HepG2 (cell line): ENCODE results near the gene ITM2B. TPM values are rescaled to one million over a fixed set of nuclear protein-coding genes. Genes with fewer than 3 reads are reported as not detected.

ENCODE experiments used
- AGO2 ChIP-seq: fragments of 200-400 bp; formaldehyde crosslinking; optimal IDR thresholded peaks from 2 replicates; pipeline ENCODE3; 2017; ENCODE audit warnings: mild to moderate bottlenecking, low read depth, low read length, moderate library complexity
- ARHGAP35 ChIP-seq: sonication (generic); formaldehyde crosslinking; IDR thresholded peaks from 2 replicates; pipeline ENCODE4 v1.9.0; 2022; ENCODE audit warnings: mild to moderate bottlenecking, inconsistent platforms, moderate library complexity, missing genetic modification reagents, borderline replicate concordance
- CBFB ChIP-seq: sonication (generic); formaldehyde crosslinking; IDR thresholded peaks from 2 replicates; pipeline ENCODE4 v1.4.0; 2020; ENCODE audit warnings: missing genetic modification reagents
- FOSL2 ChIP-seq: sonication (generic); formaldehyde crosslinking; IDR thresholded peaks from 2 replicates; pipeline ENCODE4 v1.4.0; 2020; ENCODE audit warnings: missing genetic modification reagents
- FOXO1 ChIP-seq: sonication (generic); formaldehyde crosslinking; IDR thresholded peaks from 2 replicates; pipeline ENCODE4 v1.4.0; 2020; ENCODE audit warnings: missing genetic modification reagents
- GATAD2A ChIP-seq: IDR thresholded peaks from 2 replicates; pipeline ENCODE4 v1.6.1; 2016
- HNRNPL ChIP-seq: fragments of 200-400 bp; formaldehyde crosslinking; IDR thresholded peaks from 2 replicates; pipeline ENCODE4 v1.6.1; 2017; ENCODE audit warnings: mild to moderate bottlenecking, low read depth, low read length
- SCMH1 ChIP-seq: sonication (generic); formaldehyde crosslinking; IDR thresholded peaks from 2 replicates; pipeline ENCODE4 v1.9.0; 2021; ENCODE audit warnings: missing genetic modification reagents, mild to moderate bottlenecking, borderline replicate concordance
- SIN3A ChIP-seq: IDR thresholded peaks from 2 replicates; pipeline ENCODE4 v1.6.1; 2011; ENCODE audit warnings: low read depth, mild to moderate bottlenecking, control low read depth, low read length, borderline replicate concordance
- SIN3B ChIP-seq: fragments of 150-350 bp; IDR thresholded peaks from 2 replicates; pipeline ENCODE4 v1.6.1; 2014; ENCODE audit warnings: low read length
- SMARCC2 ChIP-seq: fragments of 450-650 bp; IDR thresholded peaks from 2 replicates; pipeline ENCODE4 v1.6.1; 2017; ENCODE audit warnings: antibody characterized with exemption, mild to moderate bottlenecking
- TEF ChIP-seq: sonication (generic); formaldehyde crosslinking; IDR thresholded peaks from 2 replicates; pipeline ENCODE4 v1.5.0; 2020; ENCODE audit warnings: missing genetic modification reagents
- ZKSCAN5 ChIP-seq: sonication (generic); formaldehyde crosslinking; IDR thresholded peaks from 2 replicates; pipeline ENCODE4 v1.5.1; 2020; ENCODE audit warnings: mild to moderate bottlenecking, missing genetic modification reagents
- ZNF468 ChIP-seq: sonication (generic); formaldehyde crosslinking; IDR thresholded peaks from 2 replicates; pipeline ENCODE4 v1.8.0; 2022; ENCODE audit warnings: mild to moderate bottlenecking, moderate library complexity, missing genetic modification reagents
- ZNF598 ChIP-seq: sonication (generic); formaldehyde crosslinking; IDR thresholded peaks from 2 replicates; pipeline ENCODE4 v1.5.1; 2020; ENCODE audit warnings: mild to moderate bottlenecking, missing genetic modification reagents, borderline replicate concordance
- ZNF646 ChIP-seq: sonication (generic); formaldehyde crosslinking; IDR thresholded peaks from 2 replicates; pipeline ENCODE4 v1.9.0; 2021; ENCODE audit warnings: mild to moderate bottlenecking, missing genetic modification reagents
- polyA plus RNA-seq, 8 experiments: library from polyadenylated mRNA; depleted of rRNA in 3 of 8; stranded (reverse) in 7 of 8; unstranded in 1 of 8; fragments of >200 nt; fragmentation: Illumina TruSeq in 4 of 8; extraction: Trizol in 4 of 8; gene quantifications; 2 replicates each; pipeline versions ENCODE4 v1.2.1 to v1.2.3, GENCODE V29; 2011 to 2016; ENCODE audit warnings: low read depth in 4 of 8, missing spikeins in 1 of 8, mixed read lengths in 1 of 8; ENCODE audit not compliant: insufficient read depth in 1 of 8
- total RNA-seq, 5 experiments: library from RNA; depleted of rRNA; stranded (reverse); fragments of >200 nt; fragmentation: Illumina TruSeq; extraction: Trizol; gene quantifications; 2 replicates each; pipeline ENCODE4 v1.2.3, GENCODE V29; 2016; ENCODE audit warnings: low read depth in 1 of 5
- TF ChIP-seq, protein P1 (sequence below): sonication (generic); formaldehyde crosslinking; IDR thresholded peaks from 2 replicates; pipeline ENCODE4 v1.5.0; 2020; ENCODE audit warnings: mild to moderate bottlenecking, missing genetic modification reagents, borderline replicate concordance
- TF ChIP-seq, protein P2 (sequence below), 2 experiments: sonication (generic) in 1 of 2; formaldehyde crosslinking in 1 of 2; IDR thresholded peaks; 2 replicates each; pipeline versions ENCODE4 v1.5.1 to v1.6.1; 2011 to 2020; ENCODE audit warnings: borderline replicate concordance in 1 of 2, low read depth in 1 of 2, low read length in 1 of 2, mild to moderate bottlenecking in 1 of 2, missing genetic modification reagents in 1 of 2, moderate library complexity in 1 of 2

ITM2B gene
- total and polyA plus RNA-seq, 2 of the 13 experiments (the other 11 are each of a cell fraction or from before 2014, with no cell fraction given) = 158 to 373 TPM

- TF ChIP-seq TEF (CRISPR knock-in tag) (peak; percentile 75), AGO2 (no peak), SCMH1 (CRISPR knock-in tag) (no peak), ARHGAP35 (CRISPR knock-in tag) (no peak), SMARCC2 (no peak), SIN3A (no peak), FOXO1 (CRISPR knock-in tag) (peak; percentile 40; the same call in 1 of the 2 replicates), HNRNPL (no peak), FOSL2 (0 out of 2 replicates have a peak, but pooled peaks have one; percentile 10), ZNF468 (CRISPR knock-in tag) (no peak), GATAD2A (CRISPR knock-in tag) (peak; percentile 80), CBFB (CRISPR knock-in tag) (no peak), SIN3B (no peak), ZKSCAN5 (CRISPR knock-in tag) (no peak), ZNF646 (no peak), ZNF598 (CRISPR knock-in tag) (no peak)
- TF ChIP-seq, protein P1, sequence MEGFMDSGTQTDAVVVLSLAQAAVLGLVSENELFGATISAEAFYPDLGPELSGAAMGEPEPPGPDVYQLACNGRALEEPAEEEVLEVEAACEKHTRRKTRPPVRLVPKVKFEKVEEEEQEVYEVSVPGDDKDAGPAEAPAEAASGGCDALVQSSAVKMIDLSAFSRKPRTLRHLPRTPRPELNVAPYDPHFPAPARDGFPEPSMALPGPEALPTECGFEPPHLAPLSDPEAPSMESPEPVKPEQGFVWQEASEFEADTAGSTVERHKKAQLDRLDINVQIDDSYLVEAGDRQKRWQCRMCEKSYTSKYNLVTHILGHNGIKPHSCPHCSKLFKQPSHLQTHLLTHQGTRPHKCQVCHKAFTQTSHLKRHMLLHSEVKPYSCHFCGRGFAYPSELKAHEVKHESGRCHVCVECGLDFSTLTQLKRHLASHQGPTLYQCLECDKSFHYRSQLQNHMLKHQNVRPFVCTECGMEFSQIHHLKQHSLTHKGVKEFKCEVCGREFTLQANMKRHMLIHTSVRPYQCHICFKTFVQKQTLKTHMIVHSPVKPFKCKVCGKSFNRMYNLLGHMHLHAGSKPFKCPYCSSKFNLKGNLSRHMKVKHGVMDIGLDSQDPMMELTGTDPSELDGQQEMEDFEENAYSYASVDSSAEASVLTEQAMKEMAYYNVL (CRISPR knock-in tag) = no peak
- TF ChIP-seq, protein P2, sequence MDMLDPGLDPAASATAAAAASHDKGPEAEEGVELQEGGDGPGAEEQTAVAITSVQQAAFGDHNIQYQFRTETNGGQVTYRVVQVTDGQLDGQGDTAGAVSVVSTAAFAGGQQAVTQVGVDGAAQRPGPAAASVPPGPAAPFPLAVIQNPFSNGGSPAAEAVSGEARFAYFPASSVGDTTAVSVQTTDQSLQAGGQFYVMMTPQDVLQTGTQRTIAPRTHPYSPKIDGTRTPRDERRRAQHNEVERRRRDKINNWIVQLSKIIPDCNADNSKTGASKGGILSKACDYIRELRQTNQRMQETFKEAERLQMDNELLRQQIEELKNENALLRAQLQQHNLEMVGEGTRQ (IDR thresholded peaks at IDR 0.05; ENCODE audit: low read depth, low read length) = no peak
- TF ChIP-seq, protein P2 (CRISPR knock-in tag; IDR thresholded peaks at IDR 0.05; ENCODE audit: borderline replicate concordance) = no peak
Measured at GRCh38 chr13:48236528-48237353, 3.7 kb downstream of the ITM2B start (continued).
